ENCODE data around the gene SPATA45. TPM values are rescaled to one million over a fixed set of nuclear protein-coding genes. Genes with fewer than 3 reads are reported as not detected.
A peak's percentile ranks its signal among the peaks of the same experiment; 100 is the strongest.

The SPATA45 gene
- total and polyA plus RNA-seq, 2 of the 8 experiments (the other 6 are each of a cell fraction or from before 2014, with no cell fraction given) = 0.21 to 0.65 TPM

DNA sequence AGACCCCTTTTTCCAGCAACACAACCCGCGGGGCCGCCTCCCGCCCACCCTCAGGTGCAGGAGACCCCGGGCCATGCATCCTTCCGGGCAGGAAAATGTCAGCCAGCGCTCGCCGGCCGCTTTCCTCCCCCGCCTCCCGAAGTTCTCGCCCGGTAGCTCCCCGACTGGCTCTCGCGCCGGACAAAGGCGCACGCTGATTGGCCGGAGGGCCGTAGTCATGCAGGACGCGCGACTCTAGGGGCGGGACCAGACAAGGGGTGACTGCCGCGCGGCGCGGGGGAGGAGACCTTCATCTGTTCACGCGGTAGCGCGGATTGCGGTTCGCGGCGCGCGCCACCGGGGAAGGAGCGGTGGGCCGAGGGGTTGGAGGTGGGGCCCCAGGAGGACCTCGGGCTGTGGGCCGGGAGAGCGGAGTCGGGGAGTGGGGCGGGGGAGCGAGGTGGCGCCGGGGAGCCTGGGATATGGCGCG is 10.6 kb upstream of the SPATA45 start, which contains the start of gene FLVCR1 (continued):
- no peak for TF ChIP-seq TCF12 (IDR thresholded peaks at IDR 0.05; ENCODE audit: low read depth, low read length)
- TF ChIP-seq EGR1 (IDR thresholded peaks at IDR 0.05; ENCODE audit: borderline replicate concordance, low read depth, low read length) = peak; percentile 34; the same call in 1 of the 2 replicates
- TF ChIP-seq RAD21 (IDR thresholded peaks at IDR 0.05 in 1 of 2, conservative IDR thresholded peaks at IDR 0.05 in 1 of 2; ENCODE audit: low read depth in 2 of 2, low read length in 2 of 2) = no peak
- peak; percentile 83 for TF ChIP-seq ASH2L (IDR thresholded peaks at IDR 0.05; ENCODE audit: low read length)
- TF ChIP-seq, protein P1, sequence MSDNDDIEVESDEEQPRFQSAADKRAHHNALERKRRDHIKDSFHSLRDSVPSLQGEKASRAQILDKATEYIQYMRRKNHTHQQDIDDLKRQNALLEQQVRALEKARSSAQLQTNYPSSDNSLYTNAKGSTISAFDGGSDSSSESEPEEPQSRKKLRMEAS (IDR thresholded peaks at IDR 0.05) = peak; percentile 59
- peak; percentile 14 to 41; a peak in 1 of 4 replicates for TF ChIP-seq SIN3A (conservative IDR thresholded peaks at IDR 0.05 in 1 of 2, IDR thresholded peaks at IDR 0.05 in 1 of 2; ENCODE audit: low read depth in 1 of 2, low read length in 2 of 2)
- TF ChIP-seq RNF2 (IDR thresholded peaks at IDR 0.05; ENCODE audit: borderline replicate concordance, low read depth, low read length, missing control alignments, poor library complexity, severe bottlenecking) = no peak
- TF ChIP-seq TEAD4 (IDR thresholded peaks at IDR 0.05; ENCODE audit: low read depth, low read length) = no peak
- no peak for TF ChIP-seq HDAC6 (IDR thresholded peaks at IDR 0.05; ENCODE audit: low read depth, low read length)
- TF ChIP-seq RFX5 (IDR thresholded peaks at IDR 0.05; ENCODE audit: borderline replicate concordance, low read depth, low read length) = no peak
- TF ChIP-seq JUN (IDR thresholded peaks at IDR 0.05; ENCODE audit: low read depth, low read length) = no peak
- no peak for TF ChIP-seq BCL11A (IDR thresholded peaks at IDR 0.05; ENCODE audit: low read depth in 2 of 2, low read length in 2 of 2)
- no peak for TF ChIP-seq NANOG (IDR thresholded peaks at IDR 0.05; ENCODE audit: insufficient read depth, low read depth, low read length, poor library complexity, severe bottlenecking)
- TF ChIP-seq USF2 (IDR thresholded peaks at IDR 0.05; ENCODE audit: low read length) = no peak
- no peak for TF ChIP-seq MAFK (IDR thresholded peaks at IDR 0.05; ENCODE audit: low read depth, low read length)
- TF ChIP-seq JUND (IDR thresholded peaks at IDR 0.05; ENCODE audit: low read length) = no peak
- no peak for TF ChIP-seq ZNF274 (IDR thresholded peaks at IDR 0.05; ENCODE audit: borderline replicate concordance, extremely low read depth, low read length)
- TF ChIP-seq SP4 (IDR thresholded peaks at IDR 0.05; ENCODE audit: low read length) = 0 out of 2 replicates have a peak, but pooled peaks have one; percentile 43
- no peak for TF ChIP-seq FOSL1 (IDR thresholded peaks at IDR 0.05; ENCODE audit: insufficient read depth, low read depth, low read length)
- no peak for TF ChIP-seq CBX5 (IDR thresholded peaks at IDR 0.05; ENCODE audit: low read depth, low read length)
- no peak for TF ChIP-seq BRCA1 (IDR thresholded peaks at IDR 0.05; ENCODE audit: low read depth, low read length)
- no peak for TF ChIP-seq CEBPB (IDR thresholded peaks at IDR 0.05; ENCODE audit: low read depth, low read length)
- peak; percentile 83 for TF ChIP-seq CREB1 (IDR thresholded peaks at IDR 0.05)
- TF ChIP-seq NRF1 (IDR thresholded peaks at IDR 0.05; ENCODE audit: low read depth, low read length) = no peak
- no peak for TF ChIP-seq KDM1A (IDR thresholded peaks at IDR 0.05; ENCODE audit: borderline replicate concordance, low read length)

All from H1 (cell line).